NCI-H2171 (cell line): ENCODE data around the gene ARPC2.
"Not testable (repeated sequence)": the region's sequence is repeated elsewhere in the genome, so short reads cannot be mapped to it uniquely, and the experiment has no call there.

Source experiments
- DNase-seq: peaks from one replicate; lab custom pipeline; 2025; lab: John Stamatoyannopoulos, UW

ARPC2 gene

DNA sequence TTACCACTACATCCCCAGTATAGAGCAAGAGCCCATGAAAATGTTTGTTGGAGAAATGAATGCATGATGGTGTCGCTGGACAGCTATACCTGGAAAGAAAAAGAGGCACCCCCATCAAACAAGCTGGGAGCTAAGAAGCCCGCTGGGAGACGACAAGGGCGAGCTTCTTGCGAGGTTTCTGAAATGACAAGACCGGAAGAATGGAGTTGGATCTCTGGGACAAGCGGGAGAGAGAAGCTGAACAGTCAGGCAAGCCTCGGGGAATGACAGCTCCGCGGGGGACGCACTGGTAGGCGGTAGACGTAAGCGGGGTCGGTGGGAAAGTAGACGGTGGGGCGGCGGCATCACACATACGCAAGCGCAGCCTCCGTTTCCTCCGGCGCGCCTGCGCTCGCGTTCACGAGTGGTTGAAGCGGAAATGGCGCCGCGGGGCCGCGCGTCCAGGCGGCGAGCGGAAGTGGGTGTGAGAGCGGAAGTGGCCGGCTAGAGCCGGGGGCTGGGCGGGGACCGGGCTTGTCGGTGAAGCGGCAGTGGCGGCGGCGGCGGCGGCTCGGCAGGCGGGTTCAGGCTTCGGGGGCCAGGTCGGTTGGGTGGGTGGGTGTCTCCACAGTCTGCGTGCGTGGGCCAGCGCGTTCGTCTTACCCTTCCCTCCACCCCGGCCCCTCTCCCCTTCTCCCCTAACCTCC is at the start of gene ARPC2:
Gene ARPC2 (plus strand): TSS at position 516 of the 686 bp plus-strand sequence. CDS start 282 bp downstream, outside the sequence.
- DNase-seq: peak; percentile 94

DNA sequence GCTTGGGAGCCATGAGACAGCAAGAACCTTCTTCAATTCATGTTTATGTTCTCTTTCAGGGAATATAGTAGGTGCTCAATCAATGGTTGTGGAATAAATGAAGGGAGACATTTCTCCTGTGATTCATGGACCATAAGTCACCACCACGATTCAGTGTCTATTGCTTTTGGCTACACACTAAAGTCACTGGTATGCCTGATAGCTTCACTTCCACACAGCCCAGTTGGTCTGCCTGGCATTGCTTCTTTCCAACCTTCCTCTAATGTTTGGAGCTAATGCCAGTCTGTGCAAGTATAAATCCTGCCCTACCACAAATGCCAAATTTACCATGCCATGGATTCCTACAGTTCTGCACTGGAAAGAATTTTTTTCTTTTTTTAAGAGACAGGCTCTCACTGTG is 49.0 kb upstream of the ARPC2 start:
- no peak for DNase-seq

- no peak for DNase-seq
These were observed 48.1 kb upstream of the ARPC2 start for GRCh38 chr2:218168635-218169462.

DNA sequence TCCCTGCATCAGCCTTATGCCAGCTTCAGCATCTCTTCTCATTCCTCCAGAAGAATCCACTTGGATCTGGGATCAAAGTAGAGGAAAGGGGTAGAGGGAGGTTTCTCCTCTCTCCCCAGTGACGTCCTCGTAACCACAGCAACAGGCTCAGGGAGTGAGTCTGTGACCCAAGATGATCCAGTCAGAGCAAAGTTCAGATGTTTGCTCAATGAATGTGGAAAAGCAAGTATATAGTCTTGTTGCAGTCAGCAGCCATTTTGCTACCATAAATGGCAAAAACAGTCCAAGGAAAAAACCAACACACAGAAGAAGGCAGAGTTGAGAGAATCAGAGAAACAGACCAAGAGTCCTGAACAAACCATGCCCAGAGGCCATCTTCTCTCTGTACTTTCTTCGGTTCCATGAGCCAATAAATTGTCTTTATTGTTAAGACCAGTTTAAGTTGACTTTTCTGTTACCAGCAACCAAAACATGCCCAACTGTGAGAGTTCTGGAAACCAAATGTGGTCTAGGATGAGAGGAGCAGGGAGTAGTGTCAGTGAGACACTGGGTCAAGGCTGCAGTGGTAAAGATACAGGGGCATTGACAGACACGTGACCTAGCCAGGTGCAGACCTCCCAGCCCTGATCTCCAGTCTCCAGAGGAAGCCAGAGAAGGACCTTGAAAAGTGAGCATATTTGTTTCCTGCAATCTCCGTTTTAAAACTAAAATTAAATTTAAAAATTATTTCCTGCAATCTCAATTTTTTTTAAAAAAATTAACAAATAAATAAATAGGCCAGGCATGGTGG is 47.0 kb upstream of the ARPC2 start:
- DNase-seq: no peak

DNA sequence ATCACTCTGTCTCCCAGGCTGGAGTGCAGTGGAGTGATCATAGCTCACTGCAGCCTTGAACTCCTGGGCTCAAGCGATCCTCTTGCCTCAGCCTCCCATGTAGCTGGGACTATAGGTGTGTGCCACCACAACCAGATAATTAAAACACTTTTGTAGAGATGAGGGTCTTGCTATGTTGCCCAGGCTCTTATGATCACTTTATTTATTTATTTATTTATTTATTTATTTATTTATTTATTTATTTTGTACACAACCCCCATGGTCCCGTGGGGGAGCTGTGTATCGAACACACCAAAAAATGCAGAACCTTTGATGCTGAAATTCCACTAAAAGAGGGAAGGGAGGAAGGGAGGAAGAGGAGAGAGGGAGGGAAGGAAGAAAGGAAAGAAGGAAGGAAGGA is 45.2 kb upstream of the ARPC2 start:
- DNase-seq: not testable (repeated sequence)

DNA sequence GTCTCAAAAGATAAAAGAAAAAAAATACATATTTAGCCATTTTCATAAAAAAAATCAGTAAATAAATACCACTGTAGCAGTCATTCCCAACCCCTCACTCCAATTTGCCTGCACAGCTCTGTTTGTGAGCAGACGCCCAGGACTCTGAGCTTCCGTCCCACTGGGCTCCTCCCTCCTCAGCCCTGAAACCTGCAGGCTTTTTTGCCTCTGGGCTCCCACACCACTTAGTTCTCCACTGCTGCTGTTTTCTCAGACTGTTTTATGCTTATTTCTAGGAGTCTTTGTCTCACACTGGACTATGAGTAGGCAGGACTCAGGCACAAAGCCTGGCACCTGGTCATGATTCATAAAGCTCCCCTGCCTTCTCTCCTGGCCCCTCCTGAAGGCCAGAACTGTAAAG is 44.1 kb upstream of the ARPC2 start:
- DNase-seq: no peak

DNA sequence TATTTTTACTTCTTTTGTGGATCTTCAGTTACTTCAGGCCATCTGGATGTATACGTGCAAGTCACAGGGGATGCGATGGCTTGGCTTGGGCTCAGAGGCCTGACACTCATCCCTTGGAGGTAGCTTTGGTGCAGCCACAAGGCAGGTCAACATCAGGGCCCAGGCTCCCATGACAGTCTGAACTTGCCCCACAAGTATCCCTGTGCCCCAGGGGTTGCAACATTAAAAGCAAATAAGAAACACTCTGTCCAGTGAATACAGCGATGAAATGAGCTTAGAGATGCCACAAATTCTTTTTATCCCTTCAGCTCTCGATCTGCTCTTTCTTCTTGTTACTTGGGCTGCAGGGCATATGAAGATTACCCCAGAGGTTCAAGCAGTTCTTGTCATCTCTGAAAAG is 37.2 kb upstream of the ARPC2 start:
- no peak for DNase-seq

- DNase-seq: no peak
These were observed 36.4 kb upstream of the ARPC2 start for GRCh38 chr2:218180467-218181114.

GRCh38 chr2:218184331-218184730 is 32.7 kb upstream of the ARPC2 start:
- no peak for DNase-seq

DNA sequence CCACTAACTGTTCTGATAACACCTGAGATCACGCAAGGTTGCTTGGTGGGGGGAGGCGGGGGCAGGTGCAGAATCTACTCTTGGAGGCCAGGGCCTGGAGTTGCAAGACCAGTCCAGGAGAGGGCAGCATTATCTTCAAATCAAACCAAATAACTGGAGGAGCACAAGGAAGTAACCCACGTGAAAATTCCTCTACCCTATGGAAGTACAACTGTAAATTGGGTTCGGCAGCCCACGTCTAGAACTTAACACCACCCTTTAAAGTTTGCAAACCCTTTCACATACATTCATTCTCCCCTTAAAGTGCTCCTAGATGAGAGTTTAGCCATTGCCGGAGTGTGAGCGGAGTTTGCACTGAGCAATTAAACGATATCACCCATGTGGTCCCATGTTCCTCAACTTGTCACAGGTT is 30.6 kb upstream of the ARPC2 start:
- DNase-seq: peak; percentile 36

GRCh38 chr2:218186876-218187275 is 30.1 kb upstream of the ARPC2 start:
- no peak for DNase-seq

DNA sequence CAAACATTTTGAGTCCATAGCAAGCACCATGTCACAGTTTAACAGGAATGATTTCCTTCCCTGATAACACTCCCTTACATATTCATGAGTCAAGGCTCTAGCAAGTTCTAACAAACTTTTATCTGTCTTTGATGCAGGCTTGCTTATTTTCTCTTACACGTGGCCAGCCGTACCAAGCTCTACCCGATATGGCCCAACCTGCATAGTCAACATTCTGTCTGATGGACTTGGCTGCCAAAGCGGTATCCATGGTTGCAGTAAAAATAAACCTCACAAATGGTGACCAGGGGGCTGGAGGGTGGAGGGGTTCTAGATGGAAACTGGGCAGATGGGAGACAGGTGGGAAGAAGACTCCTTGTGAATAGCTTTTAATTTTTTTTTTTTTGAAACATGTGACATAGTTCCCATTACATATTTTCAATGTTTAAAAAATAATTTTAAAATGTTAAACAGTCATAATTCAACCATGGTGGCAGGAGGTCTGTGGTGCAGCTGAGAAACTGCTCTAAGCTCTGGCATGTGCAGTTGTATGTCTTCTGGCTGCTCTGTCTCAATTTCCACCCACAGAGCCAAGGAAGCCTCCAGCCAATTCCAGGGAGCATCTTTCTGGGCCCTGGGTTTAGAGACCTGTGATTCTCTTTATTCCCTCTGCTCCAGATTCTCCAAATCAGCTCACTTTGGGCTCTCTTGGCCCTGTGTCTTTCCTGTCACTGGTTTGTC is 29.5 kb upstream of the ARPC2 start:
- DNase-seq: no peak

DNA sequence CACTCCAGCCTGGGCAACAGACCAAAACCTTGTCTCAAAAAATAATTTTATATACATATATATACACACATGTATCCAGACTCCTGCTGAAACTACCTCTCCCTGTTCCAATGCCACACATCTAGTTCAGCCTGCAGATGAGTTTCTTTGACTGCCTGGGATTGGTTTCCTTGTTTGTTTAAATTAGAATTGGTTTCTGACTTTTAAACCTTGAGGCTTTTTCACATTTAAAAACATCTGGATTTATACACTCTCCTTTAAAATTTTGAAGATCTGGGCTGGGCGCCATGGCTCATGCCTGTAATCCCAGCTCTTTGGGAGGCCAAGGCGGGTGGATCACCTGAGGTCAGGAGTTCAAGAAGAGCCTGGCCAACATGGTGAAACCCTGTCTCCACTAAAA is 28.5 kb upstream of the ARPC2 start:
- DNase-seq: no peak

GRCh38 chr2:218192902-218193430 is 24.0 kb upstream of the ARPC2 start:
- DNase-seq: no peak

DNA sequence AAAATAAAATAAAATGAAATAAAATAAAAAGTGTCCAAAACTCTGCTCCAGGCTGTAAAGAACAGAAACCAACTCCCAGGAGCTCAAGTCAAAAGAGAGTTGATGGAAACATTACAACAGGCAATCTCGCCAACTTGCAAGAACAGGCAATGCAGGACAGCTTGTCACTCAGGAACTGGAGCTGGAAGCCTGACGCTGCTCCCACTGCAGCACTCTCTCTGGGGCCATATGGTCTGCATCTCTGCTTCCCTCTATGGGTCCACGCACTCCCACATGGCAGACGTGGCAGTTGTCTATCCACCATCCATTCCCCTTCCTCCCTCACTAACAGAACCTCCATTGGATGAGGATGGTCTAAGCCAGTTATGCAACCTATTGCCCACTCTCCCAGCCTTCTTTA is 23.3 kb upstream of the ARPC2 start:
- DNase-seq: no peak

DNA sequence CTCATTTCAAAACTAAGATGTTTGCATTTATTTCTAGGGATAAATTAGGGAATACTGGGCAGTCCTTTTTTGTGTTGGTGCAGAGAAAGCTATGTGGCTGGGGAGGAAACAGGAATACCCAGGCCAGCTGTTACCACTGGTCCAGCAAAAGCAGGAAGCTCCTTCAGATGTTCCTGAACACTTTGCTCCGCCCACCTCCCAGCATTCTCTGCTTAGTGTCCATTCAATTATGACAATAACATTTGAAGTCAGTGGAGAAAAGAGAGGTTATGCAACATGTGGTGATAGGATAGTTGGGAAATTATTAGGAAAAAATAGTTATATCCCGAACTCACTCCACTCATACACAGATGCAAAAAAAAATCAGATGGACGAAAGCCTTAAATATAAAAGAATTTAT is 22.1 kb upstream of the ARPC2 start:
- DNase-seq: no peak

GRCh38 chr2:218196974-218197373 is 20.0 kb upstream of the ARPC2 start:
- DNase-seq: no peak

GRCh38 chr2:218202266-218202665 is 14.7 kb upstream of the ARPC2 start:
- no peak for DNase-seq

DNA sequence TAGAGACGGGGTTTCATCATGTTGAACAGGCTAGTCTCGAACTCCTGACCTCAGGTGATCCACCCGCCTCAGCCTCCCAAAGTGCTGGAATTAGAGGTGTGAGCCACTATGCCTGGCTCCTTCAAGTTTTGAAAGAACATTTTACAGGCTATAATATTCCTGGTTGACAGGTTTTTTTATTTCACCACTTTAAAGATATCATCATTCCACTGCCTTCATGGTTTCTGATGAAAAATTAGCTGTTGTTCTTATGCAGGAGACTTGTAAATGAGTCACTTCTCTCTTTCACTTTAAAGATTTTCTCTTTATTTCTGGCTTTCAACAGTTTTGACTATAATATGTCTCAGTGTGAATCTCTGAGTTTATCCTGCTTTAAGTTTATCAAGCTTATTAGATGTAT is 7.9 kb upstream of the ARPC2 start:
- no peak for DNase-seq

DNA sequence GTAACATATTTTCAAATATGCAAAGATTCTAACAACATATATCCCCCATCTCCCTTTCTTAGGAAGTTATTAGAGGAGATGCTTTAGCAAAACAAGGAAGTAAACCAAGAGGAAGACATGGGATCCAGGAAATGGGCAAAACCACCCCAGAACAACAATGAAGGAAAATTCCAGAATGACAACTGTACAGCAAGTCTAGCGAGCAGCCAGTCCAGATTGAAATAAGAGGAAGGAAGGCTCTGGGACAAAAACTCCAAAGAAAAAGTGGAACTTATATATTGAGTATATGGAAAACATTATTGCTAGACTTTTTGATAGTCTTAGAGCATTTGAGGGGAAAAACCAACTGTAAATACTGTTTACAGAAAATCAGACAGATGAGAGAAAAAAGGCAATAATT is 2.9 kb upstream of the ARPC2 start:
- DNase-seq: no peak

GRCh38 chr2:218216336-218216673 is 684 bp upstream of the ARPC2 start:
- no peak for DNase-seq
